Transverse colon (tissue), 4 donors: ENCODE data around the gene FHOD1. TPM values are rescaled to one million over a fixed set of nuclear protein-coding genes. Genes with fewer than 3 reads are reported as not detected.

Experiments
- DNase-seq: peaks from one replicate; pipeline ENCODE4 v3.0.0-alpha.2; 2019
- H3K27ac ChIP-seq, 4 donors: fragments of 200-600 bp; sonication (generic); 2 replicates each; pipeline ENCODE4 v1.5.1; 2016 to 2018; ENCODE audit warnings: inconsistent platforms in 4 of 4
- H3K27me3 ChIP-seq: fragments of 200-600 bp; sonication (generic); 2 replicates; pipeline ENCODE4 v1.5.1; 2017; ENCODE audit warnings: inconsistent platforms
- H3K36me3 ChIP-seq, 4 donors: fragments of 200-600 bp; sonication (generic); 2 replicates each; pipeline ENCODE4 v1.5.1; 2017 to 2019; ENCODE audit warnings: inconsistent platforms in 4 of 4
- H3K4me1 ChIP-seq, 4 donors: fragments of 200-600 bp; sonication (generic); 2 replicates each; pipeline ENCODE4 v1.5.1; 2017 to 2020; ENCODE audit warnings: inconsistent platforms in 4 of 4
- H3K4me3 ChIP-seq, 4 donors: fragments of 200-600 bp; sonication (generic); 1 replicate in 1 of 4; 2 replicates in 3 of 4; pipeline versions ENCODE4 v1.5.1 to v1.6.1; 2017 to 2019; ENCODE audit warnings: inconsistent platforms in 4 of 4
- H3K9me3 ChIP-seq, 2 donors: fragments of 200-600 bp; sonication (generic); 2 replicates each; pipeline ENCODE4 v1.5.1; 2017 to 2019; ENCODE audit warnings: inconsistent platforms in 2 of 2
- CTCF ChIP-seq, 5 experiments: fragments of 200-600 bp in 3 of 5; fragments of 450-650 bp in 2 of 5; sonication (generic) in 3 of 5; IDR thresholded peaks; 1 replicate in 2 of 5; 2 replicates in 3 of 5; pipeline ENCODE4 v1.5.1; 2016 to 2017; ENCODE audit warnings: antibody characterized with exemption in 5 of 5, inconsistent platforms in 3 of 5, mild to moderate bottlenecking in 2 of 5, moderate library complexity in 1 of 5
- EP300 ChIP-seq: sonication (generic); formaldehyde crosslinking; IDR thresholded peaks from one replicate; pipeline ENCODE4 v1.6.1; 2017; ENCODE audit warnings: antibody characterized with exemption, low read depth
- POLR2A ChIP-seq: fragments of 450-650 bp; IDR thresholded peaks from one replicate; pipeline ENCODE4 v1.6.1; 2016; ENCODE audit warnings: antibody characterized with exemption, mild to moderate bottlenecking, moderate library complexity
- POLR2AphosphoS5 ChIP-seq, 3 donors: sonication (generic); formaldehyde crosslinking; IDR thresholded peaks; one replicate each; pipeline ENCODE4 v1.6.1; 2016; ENCODE audit warnings: antibody characterized with exemption in 3 of 3
- WGBS, 2 donors: methylation state at CpG; one replicate each; pipeline ENCODE4 v1.1.5; 2018; ENCODE audit warnings: low coverage in 1 of 2; 5-methylcytosine and 5-hydroxymethylcytosine counted together
- in situ Hi-C, 4 donors: fragments of 200-750 bp; cut with MboI; loops; one replicate each; pipeline versions ENCODE4 v1.15.0 to v1.15.1; 2017; ENCODE audit warnings: low sequenced_read_pairs in 3 of 4, low pct_ligation_motif_present in 1 of 4, low pct_unique_long_range_greater_than_20kb in 1 of 4
- intact Hi-C: fragments of 100-400 bp; cut with DNase I; formaldehyde crosslinking; loops from one replicate; pipeline ENCODE4 v1.15.1; 2023; ENCODE audit warnings: low total_unique reads
- total RNA-seq, 4 donors: library from RNA; depleted of rRNA; stranded (reverse); fragments of >200 nt; gene quantifications; one replicate each; pipeline ENCODE4 v1.1.0, GENCODE V29; 2016

FHOD1 gene
- total RNA-seq, 4 donors from 2014 or later: 25.1 to 177 (median 33.6) TPM

GRCh38 chr16:67278773-67279295 lies 31.6 kb upstream of the FHOD1 start:
- Histone ChIP-seq H3K27me3 (no peaks in the 10 kb centered on the region), H3K4me3 (peak overlapping the region; percentile 52 to 78 (median 58)), H3K36me3 (no peaks in the 10 kb centered on the region), H3K27ac (peak overlapping the region; percentile 52 to 78 (median 66)), H3K9me3 (no peaks in the 10 kb centered on the region), H3K4me1 (peaks cover 0 to 23% (median 21%) of the 10 kb centered on the region in 4 donors)
- intact Hi-C loops (no loop called here), in situ Hi-C loops (loop anchor here in 1 of 4 donors (25.0 kb wide), 1 partner anchor 108 kb away; the partner anchor contains the start of gene TPPP3)
- TF ChIP-seq CTCF (IDR thresholded peaks at IDR 0.05): peak in 4 of 5 experiments; percentile 8 to 49 (median 28)
- no peak for TF ChIP-seq EP300
- DNase-seq: peak; percentile 40
- WGBS, 2 donors: 21% methylated on average over 2 of the region's 42 CpGs; no CpG with 5 or more reads in 1 of the 2 donors

GRCh38 chr16:67277999-67278772 lies 30.9 kb upstream of the FHOD1 start:
- Histone ChIP-seq H3K9me3 (no peaks in the 10 kb centered on the region), H3K4me1 (peaks cover 0 to 23% (median 21%) of the 10 kb centered on the region in 4 donors), H3K36me3 (no peaks in the 10 kb centered on the region), H3K27me3 (no peaks in the 10 kb centered on the region), H3K27ac (peak overlapping the region; percentile 52 to 78 (median 66)), H3K4me3 (peak overlapping the region; percentile 52 to 78 (median 58))
- in situ Hi-C loops (loop anchor here in 1 of 4 donors (25.0 kb wide), 1 partner anchor 109 kb away; the partner anchor contains the start of gene TPPP3), intact Hi-C loops (no loop called here)
- TF ChIP-seq POLR2AphosphoS5 (IDR thresholded peaks at IDR 0.05): no peak
- TF ChIP-seq EP300: no peak
- TF ChIP-seq CTCF (IDR thresholded peaks at IDR 0.05): no peak
- no peak for TF ChIP-seq POLR2A
- DNase-seq: no peak
- WGBS, 2 donors: 42% methylated on average over 13 of the region's 13 CpGs; no CpG with 5 or more reads in 1 of the 2 donors

GRCh38 chr16:67277294-67277998 lies 30.2 kb upstream of the FHOD1 start:
- 64 to 85% methylated on average over 2 to 4 of the region's 4 CpGs for WGBS, 2 donors
- TF ChIP-seq EP300 (no peak), POLR2AphosphoS5 (IDR thresholded peaks at IDR 0.05) (no peak), POLR2A (no peak), CTCF (IDR thresholded peaks at IDR 0.05) (no peak)
- Histone ChIP-seq H3K4me1 (peaks cover 0 to 23% (median 21%) of the 10 kb centered on the region in 4 donors), H3K27me3 (no peaks in the 10 kb centered on the region), H3K27ac (peak overlapping the region; percentile 52 to 78 (median 66)), H3K9me3 (no peaks in the 10 kb centered on the region), H3K4me3 (no peak overlapping the region), H3K36me3 (no peaks in the 10 kb centered on the region)
- intact Hi-C loops: no loop called here
- in situ Hi-C loops: loop anchor here in 1 of 4 donors (25.0 kb wide), 1 partner anchor 110 kb away; the partner anchor contains the start of gene TPPP3
- peak; percentile 26 for DNase-seq

GRCh38 chr16:67275321-67275720 lies 28.0 kb upstream of the FHOD1 start:
- H3K4me3 ChIP-seq: no peak overlapping the region
- peaks cover 0 to 23% (median 21%) of the 10 kb centered on the region in 4 donors for H3K4me1 ChIP-seq
- WGBS, 2 donors: 70 to 82% methylated on average over 2 of the region's 2 CpGs
- intact Hi-C loops: no loop called here
- TF ChIP-seq POLR2AphosphoS5 (IDR thresholded peaks at IDR 0.05) (no peak), EP300 (no peak), POLR2A (no peak), CTCF (IDR thresholded peaks at IDR 0.05) (no peak)
- DNase-seq: no peak
- no peaks in the 10 kb centered on the region for H3K9me3 ChIP-seq
- H3K27ac ChIP-seq: no peak overlapping the region
- in situ Hi-C loops: loop anchor here in 1 of 4 donors (25.0 kb wide), 1 partner anchor 112 kb away; the partner anchor contains the start of gene TPPP3
- H3K27me3 ChIP-seq: no peaks in the 10 kb centered on the region
- no peaks in the 10 kb centered on the region for H3K36me3 ChIP-seq
